MM.1S (cell line): ENCODE results near the gene MEGF6.

Source experiments
- EZH2 ChIP-seq: fragments of 300-600 bp; sonication (generic); optimal IDR thresholded peaks from 2 replicates; pipeline ENCODE3; 2017; ENCODE audit warnings: low read depth, mild to moderate bottlenecking, antibody characterized with exemption, low read length, mixed read lengths
- EZH2phosphoT487 ChIP-seq: fragments of 300-600 bp; sonication (generic); IDR thresholded peaks from 2 replicates; pipeline ENCODE4 v1.6.1; 2018; ENCODE audit warnings: antibody characterized with exemption, low read length
- TF ChIP-seq, protein P1 (sequence below): fragments of 300-600 bp; sonication (generic); IDR thresholded peaks from 2 replicates; pipeline ENCODE4 v1.5.1; 2016; ENCODE audit warnings: antibody characterized with exemption, low read length, mixed read lengths

DNA sequence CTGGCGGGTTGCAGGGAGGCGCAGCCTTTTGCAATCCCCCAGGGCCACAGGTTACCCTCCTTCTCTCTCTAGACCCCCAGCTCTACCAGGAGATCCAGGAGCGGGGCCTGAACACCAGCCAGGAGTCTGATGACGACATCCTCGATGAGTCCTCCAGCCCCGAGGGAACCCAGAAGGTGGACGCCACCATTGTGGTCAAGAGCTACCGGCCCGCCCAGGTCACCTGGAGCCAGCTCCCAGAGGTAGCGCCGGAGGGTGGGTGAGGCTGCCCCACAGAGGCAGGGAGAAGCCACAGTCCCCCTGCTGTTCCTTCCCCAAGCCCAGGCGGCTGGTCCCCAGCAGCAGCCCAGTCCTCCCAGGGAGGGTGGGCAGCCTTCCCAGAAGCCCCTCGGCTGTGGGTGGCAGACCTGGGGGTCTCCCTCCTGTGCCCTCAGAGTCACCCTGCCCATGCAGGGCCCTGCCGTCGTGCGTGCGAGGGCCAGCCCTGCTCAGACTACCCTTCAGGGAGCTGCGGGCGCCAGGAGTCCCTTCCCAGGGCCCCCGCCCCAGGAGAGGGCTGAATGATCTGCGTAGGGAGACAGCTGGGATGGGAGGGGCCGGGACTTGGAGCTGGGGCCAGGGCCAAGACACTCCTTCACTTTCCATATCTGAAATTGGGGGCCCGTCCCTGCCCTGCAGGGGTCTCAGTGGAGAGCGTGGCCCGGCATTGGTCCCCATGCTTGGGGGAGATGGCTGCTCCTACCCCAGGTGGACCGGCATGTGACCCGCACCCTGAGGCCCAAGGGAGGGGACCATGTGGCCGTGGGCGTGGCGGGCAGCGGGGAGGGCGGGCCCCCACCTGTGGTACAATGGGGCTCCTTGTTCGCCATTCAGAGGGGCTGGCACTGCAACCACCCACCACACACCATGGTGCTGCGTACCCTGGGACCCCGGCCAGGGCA, 143.9 kb downstream of the MEGF6 start:
- TF ChIP-seq, protein P1, sequence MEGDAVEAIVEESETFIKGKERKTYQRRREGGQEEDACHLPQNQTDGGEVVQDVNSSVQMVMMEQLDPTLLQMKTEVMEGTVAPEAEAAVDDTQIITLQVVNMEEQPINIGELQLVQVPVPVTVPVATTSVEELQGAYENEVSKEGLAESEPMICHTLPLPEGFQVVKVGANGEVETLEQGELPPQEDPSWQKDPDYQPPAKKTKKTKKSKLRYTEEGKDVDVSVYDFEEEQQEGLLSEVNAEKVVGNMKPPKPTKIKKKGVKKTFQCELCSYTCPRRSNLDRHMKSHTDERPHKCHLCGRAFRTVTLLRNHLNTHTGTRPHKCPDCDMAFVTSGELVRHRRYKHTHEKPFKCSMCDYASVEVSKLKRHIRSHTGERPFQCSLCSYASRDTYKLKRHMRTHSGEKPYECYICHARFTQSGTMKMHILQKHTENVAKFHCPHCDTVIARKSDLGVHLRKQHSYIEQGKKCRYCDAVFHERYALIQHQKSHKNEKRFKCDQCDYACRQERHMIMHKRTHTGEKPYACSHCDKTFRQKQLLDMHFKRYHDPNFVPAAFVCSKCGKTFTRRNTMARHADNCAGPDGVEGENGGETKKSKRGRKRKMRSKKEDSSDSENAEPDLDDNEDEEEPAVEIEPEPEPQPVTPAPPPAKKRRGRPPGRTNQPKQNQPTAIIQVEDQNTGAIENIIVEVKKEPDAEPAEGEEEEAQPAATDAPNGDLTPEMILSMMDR: no peak
- TF ChIP-seq EZH2phosphoT487 (no peak), EZH2 (no peak)
